Ramos (cell line): ENCODE data around the gene PIP4K2C.

Experiments used
- in situ Hi-C: fragments of 300-500 bp; cut with MboI; formaldehyde crosslinking; loops from one replicate; pipeline ENCODE4 v1.14.3; 2022; ENCODE audit warnings: low sequenced_read_pairs; ENCODE audit not compliant: unreplicated experiment

PIP4K2C gene

GRCh38 chr12:57605811-57606311, 14.9 kb downstream of the PIP4K2C start:
- in situ Hi-C loops, result no loop called here

GRCh38 chr12:57606399-57606798, 15.4 kb downstream of the PIP4K2C start:
- in situ Hi-C loops, result no loop called here

GRCh38 chr12:57606821-57607220, 15.8 kb downstream of the PIP4K2C start:
- in situ Hi-C loops, result no loop called here

GRCh38 chr12:57607958-57608663, 17.1 kb downstream of the PIP4K2C start:
- in situ Hi-C loops, result no loop called here

- in situ Hi-C loops, result no loop called here
Measured at GRCh38 chr12:57609101-57609780, 18.2 kb downstream of the PIP4K2C start.

- in situ Hi-C loops, result no loop called here
Measured at GRCh38 chr12:57609781-57610553, 19.0 kb downstream of the PIP4K2C start.

- in situ Hi-C loops, result no loop called here
Measured at GRCh38 chr12:57610554-57611107, 19.6 kb downstream of the PIP4K2C start.

- in situ Hi-C loops, result no loop called here
Measured at GRCh38 chr12:57611108-57611826, 20.3 kb downstream of the PIP4K2C start, which contains the start of gene ARHGEF25. ARHGEF25 (plus strand) TSS chr12:57611435; CDS start chr12:57611895, 460 bp downstream.

GRCh38 chr12:57611827-57612710, 21.1 kb downstream of the PIP4K2C start:
- in situ Hi-C loops, result no loop called here

- in situ Hi-C loops, result no loop called here
Measured at GRCh38 chr12:57612711-57613426, 21.9 kb downstream of the PIP4K2C start.

- in situ Hi-C loops, result no loop called here
Measured at GRCh38 chr12:57613427-57614109, 22.6 kb downstream of the PIP4K2C start.

GRCh38 chr12:57614178-57614947, 23.4 kb downstream of the PIP4K2C start:
- in situ Hi-C loops, result no loop called here

- in situ Hi-C loops, result no loop called here
Measured at GRCh38 chr12:57614948-57615500, 24.0 kb downstream of the PIP4K2C start.

- in situ Hi-C loops, result no loop called here
Measured at GRCh38 chr12:57615637-57616036, 24.6 kb downstream of the PIP4K2C start.

- in situ Hi-C loops, result no loop called here
Measured at GRCh38 chr12:57616383-57617101, 25.6 kb downstream of the PIP4K2C start.

GRCh38 chr12:57617942-57618341, 26.9 kb downstream of the PIP4K2C start:
- in situ Hi-C loops, result no loop called here
